IPS-15b (cell line): ENCODE data around the gene UBAC2.

Source experiments
- H3K27me3 ChIP-seq: one replicate; pipeline ENCODE4 v1.6.1; 2013; ENCODE audit warnings: low read length; ENCODE audit not compliant: control insufficient read depth, insufficient read depth
- H3K36me3 ChIP-seq: one replicate; pipeline ENCODE4 v1.6.1; 2013; ENCODE audit warnings: low read length; ENCODE audit not compliant: control insufficient read depth, insufficient read depth
- H3K4me1 ChIP-seq: one replicate; pipeline ENCODE4 v1.6.1; 2013; ENCODE audit warnings: mild to moderate bottlenecking, low read length; ENCODE audit not compliant: control insufficient read depth, insufficient read depth
- H3K4me3 ChIP-seq: one replicate; pipeline ENCODE4 v1.5.1; 2013; ENCODE audit warnings: low read depth, low read length
- H3K9ac ChIP-seq: one replicate; pipeline ENCODE4 v1.6.1; 2013; ENCODE audit warnings: low read depth, mild to moderate bottlenecking, low read length
- H3K9me3 ChIP-seq: one replicate; pipeline ENCODE4 v1.6.1; 2013; ENCODE audit warnings: mild to moderate bottlenecking, low read length; ENCODE audit not compliant: control insufficient read depth, insufficient read depth

Gene UBAC2

GRCh38 chr13:99353836-99354235 is 153.2 kb downstream of the UBAC2 start:
- Histone ChIP-seq H3K27me3 (no peaks in the 10 kb centered on the region), H3K4me1 (no peaks in the 10 kb centered on the region), H3K9ac (no peak overlapping the region), H3K9me3 (no peaks in the 10 kb centered on the region), H3K36me3 (peaks cover 8% of the 10 kb centered on the region), H3K4me3 (no peak overlapping the region)

GRCh38 chr13:99354371-99354951 is 153.8 kb downstream of the UBAC2 start:
- H3K9me3 ChIP-seq = no peaks in the 10 kb centered on the region
- H3K4me3 ChIP-seq = no peak overlapping the region
- no peaks in the 10 kb centered on the region for H3K27me3 ChIP-seq
- H3K9ac ChIP-seq = no peak overlapping the region
- no peaks in the 10 kb centered on the region for H3K4me1 ChIP-seq
- H3K36me3 ChIP-seq = peaks cover 8% of the 10 kb centered on the region

GRCh38 chr13:99355267-99356011 is 154.8 kb downstream of the UBAC2 start:
- H3K9me3 ChIP-seq = no peaks in the 10 kb centered on the region
- H3K9ac ChIP-seq = no peak overlapping the region
- H3K36me3 ChIP-seq = peaks cover 8% of the 10 kb centered on the region
- H3K27me3 ChIP-seq = no peaks in the 10 kb centered on the region
- H3K4me1 ChIP-seq = no peaks in the 10 kb centered on the region
- H3K4me3 ChIP-seq = no peak overlapping the region

GRCh38 chr13:99356012-99356261 is 155.3 kb downstream of the UBAC2 start:
- no peaks in the 10 kb centered on the region for H3K27me3 ChIP-seq
- H3K4me3 ChIP-seq = no peak overlapping the region
- no peak overlapping the region for H3K9ac ChIP-seq
- H3K9me3 ChIP-seq = no peaks in the 10 kb centered on the region
- no peaks in the 10 kb centered on the region for H3K4me1 ChIP-seq
- H3K36me3 ChIP-seq = peaks cover 8% of the 10 kb centered on the region

GRCh38 chr13:99356262-99357091 is 155.8 kb downstream of the UBAC2 start:
- H3K4me3 ChIP-seq = no peak overlapping the region
- peaks cover 8% of the 10 kb centered on the region for H3K36me3 ChIP-seq
- H3K9ac ChIP-seq = no peak overlapping the region
- no peaks in the 10 kb centered on the region for H3K4me1 ChIP-seq
- no peaks in the 10 kb centered on the region for H3K9me3 ChIP-seq
- no peaks in the 10 kb centered on the region for H3K27me3 ChIP-seq

GRCh38 chr13:99357131-99357596 is 156.5 kb downstream of the UBAC2 start:
- Histone ChIP-seq H3K4me3 (no peak overlapping the region), H3K4me1 (no peaks in the 10 kb centered on the region), H3K9ac (no peak overlapping the region), H3K27me3 (no peaks in the 10 kb centered on the region), H3K36me3 (peaks cover 8% of the 10 kb centered on the region), H3K9me3 (no peaks in the 10 kb centered on the region)

GRCh38 chr13:99357941-99358340 is 157.3 kb downstream of the UBAC2 start:
- H3K27me3 ChIP-seq = no peaks in the 10 kb centered on the region
- H3K9ac ChIP-seq = no peak overlapping the region
- peaks cover 8% of the 10 kb centered on the region for H3K36me3 ChIP-seq
- no peaks in the 10 kb centered on the region for H3K9me3 ChIP-seq
- H3K4me1 ChIP-seq = no peaks in the 10 kb centered on the region
- H3K4me3 ChIP-seq = no peak overlapping the region

GRCh38 chr13:99359528-99359927 is 158.9 kb downstream of the UBAC2 start:
- Histone ChIP-seq H3K4me3 (no peak overlapping the region), H3K9ac (no peak overlapping the region), H3K4me1 (no peaks in the 10 kb centered on the region), H3K36me3 (peaks cover 8% of the 10 kb centered on the region), H3K9me3 (no peaks in the 10 kb centered on the region), H3K27me3 (no peaks in the 10 kb centered on the region)

- no peaks in the 10 kb centered on the region for H3K27me3 ChIP-seq
- no peaks in the 10 kb centered on the region for H3K4me1 ChIP-seq
- peaks cover 7% of the 10 kb centered on the region for H3K36me3 ChIP-seq
- H3K4me3 ChIP-seq = no peak overlapping the region
- no peaks in the 10 kb centered on the region for H3K9me3 ChIP-seq
- no peak overlapping the region for H3K9ac ChIP-seq
These were observed 160.0 kb downstream of the UBAC2 start for GRCh38 chr13:99360696-99361095.

GRCh38 chr13:99361197-99361596 is 160.5 kb downstream of the UBAC2 start:
- H3K9ac ChIP-seq = no peak overlapping the region
- H3K36me3 ChIP-seq = peaks cover 6% of the 10 kb centered on the region
- no peaks in the 10 kb centered on the region for H3K27me3 ChIP-seq
- no peak overlapping the region for H3K4me3 ChIP-seq
- no peaks in the 10 kb centered on the region for H3K9me3 ChIP-seq
- H3K4me1 ChIP-seq = no peaks in the 10 kb centered on the region

- Histone ChIP-seq H3K27me3 (no peaks in the 10 kb centered on the region), H3K9me3 (no peaks in the 10 kb centered on the region), H3K9ac (no peak overlapping the region), H3K36me3 (peaks cover 4% of the 10 kb centered on the region), H3K4me3 (no peak overlapping the region), H3K4me1 (no peaks in the 10 kb centered on the region)
These were observed 161.7 kb downstream of the UBAC2 start for GRCh38 chr13:99362362-99362761.

GRCh38 chr13:99363391-99363790 is 162.7 kb downstream of the UBAC2 start:
- Histone ChIP-seq H3K9ac (no peak overlapping the region), H3K4me3 (no peak overlapping the region), H3K27me3 (no peaks in the 10 kb centered on the region), H3K36me3 (no peaks in the 10 kb centered on the region), H3K4me1 (no peaks in the 10 kb centered on the region), H3K9me3 (no peaks in the 10 kb centered on the region)
